HepG2 (cell line): ENCODE results near the gene CSNK1G1. TPM values are rescaled to one million over a fixed set of nuclear protein-coding genes. Genes with fewer than 3 reads are reported as not detected.

ENCODE experiments used
- ARNT ChIP-seq: fragments of 450-650 bp; IDR thresholded peaks from 2 replicates; pipeline ENCODE4 v1.6.1; 2017
- ATF7-NPFF ChIP-seq: sonication (generic); formaldehyde crosslinking; IDR thresholded peaks from 2 replicates; pipeline ENCODE4 v1.8.1; 2023; ENCODE audit warnings: mild to moderate bottlenecking, low read depth, missing genetic modification reagents, moderate library complexity
- CEBPG ChIP-seq: IDR thresholded peaks from 2 replicates; pipeline ENCODE4 v1.6.1; 2016
- HNRNPH1 ChIP-seq: fragments of 200-400 bp; formaldehyde crosslinking; optimal IDR thresholded peaks from 2 replicates; pipeline ENCODE3; 2017; ENCODE audit warnings: mild to moderate bottlenecking, low read depth, low read length
- PLRG1 ChIP-seq: fragments of 450-650 bp; conservative IDR thresholded peaks from 2 replicates; pipeline ENCODE4 v1.6.1; 2016
- RFX1 ChIP-seq: fragments of 450-650 bp; IDR thresholded peaks from 2 replicates; pipeline ENCODE4 v1.6.1; 2017
- TARDBP ChIP-seq: sonication (generic); formaldehyde crosslinking; IDR thresholded peaks from 2 replicates; pipeline ENCODE4 v1.8.0; 2022; ENCODE audit warnings: mild to moderate bottlenecking, missing genetic modification reagents
- THAP11 ChIP-seq: IDR thresholded peaks from 2 replicates; pipeline ENCODE4 v1.6.1; 2016; ENCODE audit warnings: missing biosample characterization, missing genetic modification reagents
- TMF1 ChIP-seq: sonication (generic); formaldehyde crosslinking; IDR thresholded peaks from 2 replicates; pipeline ENCODE4 v1.8.1; 2022; ENCODE audit warnings: low read depth, missing genetic modification reagents
- ZEB1 ChIP-seq: IDR thresholded peaks from 2 replicates; pipeline ENCODE4 v1.6.1; 2012; ENCODE audit warnings: mild to moderate bottlenecking, low read depth, inconsistent platforms; ENCODE audit not compliant: insufficient replicate concordance
- ZNF121 ChIP-seq: sonication (generic); formaldehyde crosslinking; IDR thresholded peaks from 2 replicates; pipeline ENCODE4 v1.5.0; 2020; ENCODE audit warnings: mild to moderate bottlenecking, missing genetic modification reagents
- ZNF143 ChIP-seq: sonication (generic); formaldehyde crosslinking; IDR thresholded peaks from 2 replicates; pipeline ENCODE4 v1.4.0; 2020; ENCODE audit warnings: missing genetic modification reagents
- ZNF205 ChIP-seq: IDR thresholded peaks from 2 replicates; pipeline ENCODE4 v1.6.1; 2018; ENCODE audit warnings: missing biosample characterization, missing genetic modification reagents
- ZNF317 ChIP-seq: sonication (generic); formaldehyde crosslinking; IDR thresholded peaks from 2 replicates; pipeline ENCODE4 v1.5.0; 2020; ENCODE audit warnings: mild to moderate bottlenecking, missing genetic modification reagents
- ZNF331 ChIP-seq: sonication (generic); formaldehyde crosslinking; IDR thresholded peaks from 2 replicates; pipeline ENCODE4 v1.4.0; 2020; ENCODE audit warnings: missing genetic modification reagents
- ZNF546 ChIP-seq: sonication (generic); formaldehyde crosslinking; conservative IDR thresholded peaks from 2 replicates; pipeline ENCODE4 v1.8.1; 2023; ENCODE audit warnings: mild to moderate bottlenecking, missing genetic modification reagents
- ZNF605 ChIP-seq: sonication (generic); formaldehyde crosslinking; IDR thresholded peaks from 2 replicates; pipeline ENCODE4 v1.8.0; 2022; ENCODE audit warnings: mild to moderate bottlenecking, missing genetic modification reagents
- ZNF614 ChIP-seq: IDR thresholded peaks from 2 replicates; pipeline ENCODE4 v1.6.1; 2018; ENCODE audit warnings: missing biosample characterization, missing genetic modification reagents, inconsistent platforms, borderline replicate concordance
- ZNF674 ChIP-seq: sonication (generic); formaldehyde crosslinking; IDR thresholded peaks from 2 replicates; pipeline ENCODE4 v1.5.0; 2020; ENCODE audit warnings: low read depth, mild to moderate bottlenecking, missing genetic modification reagents
- ZNF7 ChIP-seq: IDR thresholded peaks from 2 replicates; pipeline ENCODE4 v1.6.1; 2016; ENCODE audit warnings: missing biosample characterization, missing genetic modification reagents
- ZNF878 ChIP-seq: sonication (generic); formaldehyde crosslinking; IDR thresholded peaks from 2 replicates; pipeline ENCODE4 v1.8.1; 2023; ENCODE audit warnings: mild to moderate bottlenecking, missing genetic modification reagents, moderate library complexity
- polyA plus RNA-seq, 8 experiments: library from polyadenylated mRNA; depleted of rRNA in 3 of 8; stranded (reverse) in 7 of 8; unstranded in 1 of 8; fragments of >200 nt; fragmentation: Illumina TruSeq in 4 of 8; extraction: Trizol in 4 of 8; gene quantifications; 2 replicates each; pipeline versions ENCODE4 v1.2.1 to v1.2.3, GENCODE V29; 2011 to 2016; ENCODE audit warnings: low read depth in 4 of 8, missing spikeins in 1 of 8, mixed read lengths in 1 of 8; ENCODE audit not compliant: insufficient read depth in 1 of 8
- total RNA-seq, 5 experiments: library from RNA; depleted of rRNA; stranded (reverse); fragments of >200 nt; fragmentation: Illumina TruSeq; extraction: Trizol; gene quantifications; 2 replicates each; pipeline ENCODE4 v1.2.3, GENCODE V29; 2016; ENCODE audit warnings: low read depth in 1 of 5
- TF ChIP-seq, protein P1 (sequence below): sonication (generic); formaldehyde crosslinking; IDR thresholded peaks from 2 replicates; pipeline ENCODE4 v1.4.0; 2020; ENCODE audit warnings: missing genetic modification reagents, borderline replicate concordance
- TF ChIP-seq, protein P2 (sequence below): sonication (generic); formaldehyde crosslinking; IDR thresholded peaks from 2 replicates; pipeline ENCODE4 v1.8.0; 2022; ENCODE audit warnings: low read depth, missing genetic modification reagents
- TF ChIP-seq, protein P3 (sequence below): sonication (generic); formaldehyde crosslinking; IDR thresholded peaks from 2 replicates; pipeline ENCODE4 v1.4.0; 2020; ENCODE audit warnings: mild to moderate bottlenecking, missing genetic modification reagents
- TF ChIP-seq, protein P4 (sequence below): sonication (generic); formaldehyde crosslinking; IDR thresholded peaks from 2 replicates; pipeline ENCODE4 v1.8.1; 2023; ENCODE audit warnings: missing genetic modification reagents, inconsistent platforms, borderline replicate concordance

CSNK1G1 gene
- total and polyA plus RNA-seq, 2 of the 13 experiments (the other 11 are each of a cell fraction or from before 2014, with no cell fraction given): 8.5 to 12.6 TPM

DNA sequence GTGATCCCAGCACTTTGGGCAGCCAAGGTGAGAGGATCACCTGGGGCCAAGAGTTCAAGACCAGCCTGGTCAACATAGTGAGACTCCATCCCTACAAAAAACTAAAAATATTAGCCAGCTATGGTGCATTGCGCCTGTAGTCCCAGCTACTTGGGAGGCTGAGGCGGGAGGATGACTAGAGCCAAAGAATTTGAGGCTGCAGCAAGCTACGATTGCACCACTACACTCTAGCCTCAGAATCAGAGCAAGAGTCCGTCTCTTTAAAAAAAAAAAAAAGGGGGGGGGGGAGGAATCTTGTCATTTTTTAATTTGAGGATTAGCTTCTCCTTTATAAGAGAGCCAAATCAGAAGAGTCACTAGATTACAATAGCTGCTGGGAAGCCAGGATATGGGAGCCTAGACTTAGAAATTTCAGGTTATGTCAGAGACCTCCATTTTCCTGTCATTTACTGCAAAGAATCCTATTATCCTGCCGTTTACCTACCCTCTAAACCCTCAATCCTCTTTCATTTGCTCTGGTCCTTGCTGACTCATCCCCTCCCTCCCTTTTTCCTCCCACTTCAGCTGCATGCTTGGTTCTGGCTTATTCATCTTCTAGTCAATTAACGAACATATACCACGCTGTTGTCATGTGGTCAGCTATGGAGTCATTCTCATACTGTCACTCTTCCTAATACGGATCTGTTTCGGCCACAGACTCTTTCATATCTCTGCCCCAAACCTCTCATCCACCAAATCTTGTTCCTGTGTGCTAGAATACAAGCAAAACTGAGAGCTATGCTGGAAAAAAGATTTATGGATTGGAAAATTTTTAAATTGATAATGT is 109.4 kb downstream of the CSNK1G1 start (continued):
- TF ChIP-seq, protein P1, sequence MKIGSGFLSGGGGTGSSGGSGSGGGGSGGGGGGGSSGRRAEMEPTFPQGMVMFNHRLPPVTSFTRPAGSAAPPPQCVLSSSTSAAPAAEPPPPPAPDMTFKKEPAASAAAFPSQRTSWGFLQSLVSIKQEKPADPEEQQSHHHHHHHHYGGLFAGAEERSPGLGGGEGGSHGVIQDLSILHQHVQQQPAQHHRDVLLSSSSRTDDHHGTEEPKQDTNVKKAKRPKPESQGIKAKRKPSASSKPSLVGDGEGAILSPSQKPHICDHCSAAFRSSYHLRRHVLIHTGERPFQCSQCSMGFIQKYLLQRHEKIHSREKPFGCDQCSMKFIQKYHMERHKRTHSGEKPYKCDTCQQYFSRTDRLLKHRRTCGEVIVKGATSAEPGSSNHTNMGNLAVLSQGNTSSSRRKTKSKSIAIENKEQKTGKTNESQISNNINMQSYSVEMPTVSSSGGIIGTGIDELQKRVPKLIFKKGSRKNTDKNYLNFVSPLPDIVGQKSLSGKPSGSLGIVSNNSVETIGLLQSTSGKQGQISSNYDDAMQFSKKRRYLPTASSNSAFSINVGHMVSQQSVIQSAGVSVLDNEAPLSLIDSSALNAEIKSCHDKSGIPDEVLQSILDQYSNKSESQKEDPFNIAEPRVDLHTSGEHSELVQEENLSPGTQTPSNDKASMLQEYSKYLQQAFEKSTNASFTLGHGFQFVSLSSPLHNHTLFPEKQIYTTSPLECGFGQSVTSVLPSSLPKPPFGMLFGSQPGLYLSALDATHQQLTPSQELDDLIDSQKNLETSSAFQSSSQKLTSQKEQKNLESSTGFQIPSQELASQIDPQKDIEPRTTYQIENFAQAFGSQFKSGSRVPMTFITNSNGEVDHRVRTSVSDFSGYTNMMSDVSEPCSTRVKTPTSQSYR (CRISPR knock-in tag): no peak
- TF ChIP-seq ZNF331 (CRISPR knock-in tag) (no peak), HNRNPH1 (no peak), ZNF605 (CRISPR knock-in tag) (no peak), THAP11 (no peak), TARDBP (CRISPR knock-in tag) (no peak), ZNF674 (CRISPR knock-in tag) (no peak), ARNT (no peak), ZNF7 (CRISPR knock-in tag) (no peak), ZEB1 (no peak), ZNF317 (CRISPR knock-in tag) (no peak), ATF7-NPFF (CRISPR knock-in tag) (no peak), PLRG1 (no peak), TMF1 (CRISPR knock-in tag) (no peak), ZNF143 (CRISPR knock-in tag) (no peak), RFX1 (no peak), CEBPG (CRISPR knock-in tag) (no peak), ZNF205 (CRISPR knock-in tag) (no peak), ZNF878 (CRISPR knock-in tag) (no peak), ZNF546 (CRISPR knock-in tag) (no peak), ZNF121 (CRISPR knock-in tag) (no peak), ZNF614 (CRISPR knock-in tag) (no peak)
- TF ChIP-seq, protein P2, sequence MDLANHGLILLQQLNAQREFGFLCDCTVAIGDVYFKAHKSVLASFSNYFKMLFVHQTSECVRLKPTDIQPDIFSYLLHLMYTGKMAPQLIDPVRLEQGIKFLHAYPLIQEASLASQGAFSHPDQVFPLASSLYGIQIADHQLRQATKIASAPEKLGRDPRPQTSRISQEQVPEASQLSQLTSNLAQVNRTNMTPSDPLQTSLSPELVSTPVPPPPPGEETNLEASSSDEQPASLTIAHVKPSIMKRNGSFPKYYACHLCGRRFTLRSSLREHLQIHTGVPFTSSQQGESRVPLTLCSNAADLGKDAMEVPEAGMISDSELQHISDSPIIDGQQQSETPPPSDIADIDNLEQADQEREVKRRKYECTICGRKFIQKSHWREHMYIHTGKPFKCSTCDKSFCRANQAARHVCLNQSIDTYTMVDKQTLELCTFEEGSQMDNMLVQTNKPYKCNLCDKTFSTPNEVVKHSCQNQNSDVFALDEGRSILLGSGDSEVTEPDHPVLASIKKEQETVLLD (CRISPR knock-in tag): no peak
- TF ChIP-seq, protein P3, sequence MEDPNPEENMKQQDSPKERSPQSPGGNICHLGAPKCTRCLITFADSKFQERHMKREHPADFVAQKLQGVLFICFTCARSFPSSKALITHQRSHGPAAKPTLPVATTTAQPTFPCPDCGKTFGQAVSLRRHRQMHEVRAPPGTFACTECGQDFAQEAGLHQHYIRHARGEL (CRISPR knock-in tag): no peak
- TF ChIP-seq, protein P4, sequence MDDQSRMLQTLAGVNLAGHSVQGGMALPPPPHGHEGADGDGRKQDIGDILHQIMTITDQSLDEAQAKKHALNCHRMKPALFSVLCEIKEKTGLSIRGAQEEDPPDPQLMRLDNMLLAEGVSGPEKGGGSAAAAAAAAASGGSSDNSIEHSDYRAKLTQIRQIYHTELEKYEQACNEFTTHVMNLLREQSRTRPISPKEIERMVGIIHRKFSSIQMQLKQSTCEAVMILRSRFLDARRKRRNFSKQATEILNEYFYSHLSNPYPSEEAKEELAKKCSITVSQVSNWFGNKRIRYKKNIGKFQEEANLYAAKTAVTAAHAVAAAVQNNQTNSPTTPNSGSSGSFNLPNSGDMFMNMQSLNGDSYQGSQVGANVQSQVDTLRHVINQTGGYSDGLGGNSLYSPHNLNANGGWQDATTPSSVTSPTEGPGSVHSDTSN: no peak
